Measurements from ENCODE around the gene DEGS1.

The DEGS1 gene

DNA sequence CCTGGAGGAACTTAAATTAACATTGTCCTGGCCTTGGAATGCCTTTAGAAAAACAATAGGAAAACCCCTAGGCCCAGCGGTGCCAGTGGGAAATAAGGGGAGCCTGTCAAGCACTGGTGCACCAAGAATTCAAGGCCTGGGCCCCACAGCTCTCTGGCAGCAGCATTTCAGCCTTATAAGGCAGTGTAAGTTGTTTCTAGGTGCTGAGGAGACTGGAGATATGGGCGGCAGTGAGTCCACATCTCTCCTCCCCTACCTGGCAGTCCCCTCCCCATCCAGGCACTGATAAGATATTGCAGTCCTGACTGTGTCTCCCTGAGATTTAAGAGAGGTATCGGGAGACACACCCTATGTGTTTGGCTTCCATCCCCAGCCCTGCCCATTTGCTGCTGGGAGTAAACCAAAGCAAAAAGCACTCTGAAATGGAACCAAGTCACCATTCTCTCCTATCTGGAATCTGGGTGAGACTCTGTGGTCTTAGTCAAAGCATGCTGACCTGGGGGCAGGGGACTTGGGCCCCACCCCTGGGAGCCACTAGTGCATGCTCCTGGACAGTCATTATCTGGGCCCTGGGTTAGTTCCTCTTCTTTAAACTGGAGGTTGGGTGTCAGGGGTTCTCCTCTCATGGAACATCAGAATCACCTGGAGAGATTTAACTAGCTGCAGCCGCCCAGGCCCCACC, 30.5 kb downstream of the DEGS1 start:
- DNase-seq (ENCODE audit: low read depth in 2 of 2) = no peak

DNA sequence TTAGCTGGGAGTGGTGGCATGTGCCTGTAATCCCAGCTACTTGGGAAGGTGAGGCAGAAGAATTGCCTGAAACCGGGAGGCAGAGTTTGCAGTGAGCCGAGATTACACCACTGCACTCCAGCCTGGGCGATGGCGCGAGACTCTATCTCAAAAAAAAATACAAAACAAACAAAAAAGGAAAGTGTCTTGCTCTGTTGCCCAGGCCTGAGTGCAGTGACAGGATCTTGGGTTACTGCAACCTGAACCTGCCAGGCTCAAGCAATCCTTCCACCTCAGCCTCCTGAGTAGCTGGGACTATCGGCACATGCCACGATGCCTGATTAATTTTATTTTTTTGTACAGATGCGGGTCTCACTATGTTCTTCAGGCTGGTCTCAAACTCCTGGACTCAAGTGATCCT, 33.3 kb downstream of the DEGS1 start:
- no peak for DNase-seq (ENCODE audit: low read depth in 2 of 2)

DNA sequence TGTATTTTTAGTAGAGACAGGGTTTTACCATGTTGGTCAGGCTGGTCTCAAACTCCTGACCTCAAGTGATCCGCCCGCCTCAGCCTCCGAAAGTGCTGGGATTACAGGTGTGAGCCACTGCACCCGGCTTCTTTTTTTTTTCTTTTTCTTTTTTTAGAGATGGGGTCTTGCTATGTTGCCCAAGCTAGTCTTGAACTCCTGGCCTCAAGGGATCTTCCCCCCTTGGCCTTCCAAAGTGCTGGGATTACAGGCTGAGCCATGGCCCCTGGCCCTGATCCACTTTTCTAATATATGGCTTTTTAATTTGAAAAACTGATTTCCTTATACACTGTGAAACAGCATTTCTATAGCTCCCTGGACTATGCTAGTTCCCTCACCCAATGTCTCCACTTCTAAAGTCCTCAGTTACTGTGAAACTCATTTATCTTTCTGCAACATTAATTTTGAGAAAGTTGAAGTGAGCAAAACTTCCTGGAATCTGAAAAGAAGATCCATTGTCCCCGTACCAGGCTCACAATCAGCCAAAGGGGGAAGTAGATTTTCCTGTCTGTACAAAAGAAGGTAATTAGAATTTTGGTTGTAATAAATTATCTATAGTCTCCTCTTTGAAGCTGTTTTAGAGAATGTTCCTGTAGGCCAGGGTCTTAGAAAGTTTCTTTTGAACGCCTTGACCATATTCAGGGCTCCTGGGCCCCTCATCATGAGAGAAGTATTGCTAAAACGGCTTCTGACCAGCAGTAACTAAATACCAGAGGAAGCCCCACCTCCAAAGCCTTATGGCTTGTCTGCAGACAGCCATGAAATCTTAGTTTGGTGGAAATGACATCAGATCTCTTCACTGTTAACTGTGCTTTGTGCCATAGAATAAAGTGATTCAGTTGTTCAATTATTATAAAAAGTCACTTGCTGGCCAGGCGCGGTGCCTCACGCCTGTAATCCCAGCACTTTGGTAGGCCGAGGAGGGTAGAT, 34.9 kb downstream of the DEGS1 start:
- no peak for DNase-seq (ENCODE audit: low read depth in 2 of 2)

DNA sequence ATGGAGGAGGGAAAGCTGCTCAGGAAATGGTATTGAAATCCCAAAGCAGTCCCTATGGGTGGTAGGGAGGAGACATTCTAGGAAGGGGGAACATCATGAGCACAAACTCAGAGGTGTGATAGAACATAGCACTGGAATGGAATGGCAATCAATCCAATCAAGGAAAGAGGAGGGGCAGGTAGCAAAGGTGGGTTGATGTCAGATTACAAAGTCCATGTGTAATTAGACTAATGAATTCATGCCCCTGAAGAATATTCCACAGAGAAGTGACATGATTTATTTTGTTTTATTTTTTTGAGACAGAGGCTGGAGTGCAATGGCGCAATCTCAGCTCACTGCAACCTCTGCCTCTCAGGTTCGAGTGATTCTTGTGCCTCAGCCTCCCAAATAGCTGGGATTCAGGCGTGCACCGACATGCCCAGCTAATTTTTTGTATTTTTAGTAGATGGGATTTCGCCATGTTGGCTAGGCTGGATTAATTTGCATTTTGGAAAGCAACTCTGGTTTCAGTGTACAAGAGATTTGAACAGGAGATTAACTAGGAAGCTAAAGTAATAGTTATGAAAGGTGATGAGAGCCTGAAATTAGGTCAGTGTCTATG, 36.1 kb downstream of the DEGS1 start:
- no peak for DNase-seq (ENCODE audit: low read depth in 2 of 2)

DNA sequence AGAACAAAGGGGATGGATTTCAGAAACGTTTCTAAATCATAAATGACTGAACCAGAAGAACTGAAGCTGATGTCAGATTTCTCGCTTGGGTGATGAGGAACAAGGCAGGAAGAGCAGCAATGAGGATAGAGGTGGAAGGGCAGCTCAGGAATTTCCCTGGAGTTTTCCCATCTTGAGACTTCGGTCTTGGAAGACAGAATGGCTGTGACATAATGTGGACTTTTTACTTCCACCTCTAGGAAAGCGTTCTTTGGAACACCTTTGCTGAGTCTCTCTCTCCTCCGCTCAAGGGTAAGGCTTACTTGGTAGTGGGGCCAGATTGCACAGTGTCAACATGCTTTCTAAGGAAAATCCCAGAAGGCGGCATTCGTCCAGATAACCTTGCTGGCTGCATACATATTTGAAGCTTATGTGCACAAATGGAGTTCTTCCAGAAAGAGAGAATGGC, 36.6 kb downstream of the DEGS1 start:
- no peak for DNase-seq (ENCODE audit: low read depth in 2 of 2)

DNA sequence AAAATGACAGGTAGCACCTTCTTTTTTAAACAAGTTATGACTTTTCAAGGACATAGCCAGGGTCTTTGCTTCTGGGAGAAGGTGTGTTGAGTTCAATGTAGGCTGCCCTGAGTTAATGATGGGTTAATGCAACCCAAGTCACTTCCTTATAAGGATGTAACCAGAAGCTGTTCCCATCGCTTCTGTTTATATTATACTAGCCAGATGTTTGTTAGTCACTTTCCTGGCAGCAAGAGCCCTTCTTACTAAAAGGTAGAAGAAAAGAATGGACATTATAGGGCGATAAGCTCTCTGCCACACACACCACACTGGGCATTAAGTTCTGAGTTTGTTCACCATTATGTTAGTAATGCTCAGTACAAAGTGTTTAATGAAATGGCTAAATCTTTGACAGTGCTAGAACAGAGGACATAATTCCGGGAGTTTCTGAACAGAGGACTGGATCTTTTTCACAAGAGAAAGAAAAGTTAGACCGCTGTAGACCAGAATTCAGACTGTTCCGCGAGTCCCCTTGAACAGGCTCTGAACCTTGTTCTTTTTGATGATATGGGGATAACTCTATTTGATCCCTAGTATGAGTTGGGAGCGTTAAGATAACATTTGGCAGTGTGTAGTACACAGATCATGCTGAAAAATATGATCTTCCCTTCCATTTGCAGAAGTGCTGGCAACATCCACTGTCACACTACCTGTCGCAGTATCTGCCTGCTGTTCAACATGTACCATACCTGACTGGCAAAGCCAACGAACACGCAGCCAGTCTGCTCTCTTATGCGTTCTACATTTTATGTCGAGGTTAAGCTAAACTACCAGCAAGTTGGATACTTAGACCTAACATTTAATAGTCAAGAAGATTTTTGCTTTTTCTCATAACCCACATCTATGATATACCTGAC, 41.0 kb downstream of the DEGS1 start:
- no peak for DNase-seq (ENCODE audit: low read depth in 2 of 2)

DNA sequence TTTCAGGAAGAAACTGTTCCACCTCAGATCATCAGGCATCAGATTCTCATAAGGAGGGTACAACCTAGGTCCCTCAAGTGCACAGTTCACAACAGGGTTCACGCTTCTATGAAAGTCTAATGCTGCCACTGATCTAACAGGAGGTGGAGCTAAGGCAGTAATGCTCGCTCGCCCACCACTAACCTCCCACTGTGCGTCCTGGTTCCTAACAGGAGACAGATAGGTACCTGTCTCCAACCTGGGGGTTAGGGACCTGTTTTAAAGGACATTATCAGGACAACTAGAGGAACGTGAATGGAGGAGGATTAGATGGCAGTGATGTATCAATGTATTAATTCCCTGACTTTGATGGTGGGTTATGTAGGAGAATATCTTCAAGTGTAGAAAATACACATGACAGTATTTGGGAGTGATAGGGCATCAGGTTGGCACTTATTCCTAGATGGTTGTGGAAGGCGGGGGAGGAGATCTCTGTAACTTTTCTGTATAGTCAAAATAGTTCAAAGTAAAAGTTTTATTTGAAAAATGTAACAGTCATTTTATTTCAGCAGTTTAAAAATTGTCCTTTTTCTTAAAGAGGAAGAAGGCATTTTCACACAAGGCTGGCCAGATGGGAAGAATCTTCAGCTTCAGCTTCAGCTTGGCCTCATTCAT, 43.9 kb downstream of the DEGS1 start:
- no peak for DNase-seq (ENCODE audit: low read depth in 2 of 2)

DNA sequence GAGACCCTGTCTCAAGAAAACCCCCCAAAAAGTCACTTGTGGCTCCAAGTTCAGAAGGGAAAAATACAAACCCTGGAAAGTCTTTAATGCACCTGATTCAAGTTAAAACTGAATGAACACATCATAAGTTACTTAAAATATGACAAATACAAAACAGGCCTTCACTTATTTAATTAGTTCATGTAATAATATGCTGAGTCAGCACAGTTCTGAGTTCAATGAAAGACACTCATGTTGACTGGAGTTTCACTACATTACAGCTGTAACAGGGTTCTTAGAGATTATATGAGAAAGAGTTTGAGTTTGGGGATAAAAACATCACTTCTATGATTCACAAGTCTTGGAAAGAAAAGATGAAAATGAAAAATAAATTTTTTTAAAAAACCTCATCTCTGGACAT, 51.0 kb downstream of the DEGS1 start:
- no peak for DNase-seq (ENCODE audit: low read depth in 2 of 2)

DNA sequence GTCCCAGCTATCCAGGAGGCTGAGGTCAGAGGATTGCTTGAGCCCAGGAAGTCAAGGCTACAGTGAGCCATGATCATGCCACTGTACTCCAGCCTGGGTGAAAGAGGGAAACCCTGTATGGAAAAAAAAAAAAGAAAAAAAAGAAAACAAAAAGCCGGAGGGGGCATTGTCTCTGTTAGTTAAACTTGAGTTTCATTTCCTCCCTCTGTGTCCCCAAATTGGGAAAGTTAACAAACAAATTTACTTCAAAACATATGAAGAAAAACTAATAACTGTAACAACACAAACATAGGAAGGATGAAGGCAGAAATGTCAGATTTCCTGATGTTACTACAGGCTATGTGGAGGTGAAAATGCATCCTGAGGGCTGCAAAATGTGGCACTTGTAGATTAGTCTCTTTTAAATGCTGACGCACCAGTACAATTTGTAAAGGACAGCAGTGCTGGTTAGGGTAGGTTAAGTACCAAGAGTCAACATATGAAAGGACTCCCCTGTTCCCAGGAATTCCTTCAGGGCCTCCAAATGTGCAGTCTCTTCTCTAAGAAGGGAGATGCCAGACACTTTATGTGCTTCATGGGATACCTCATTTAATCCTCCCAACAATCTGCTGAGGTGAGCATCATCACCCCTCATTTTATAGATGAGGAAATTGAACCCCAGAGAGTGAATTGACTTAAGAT, 52.9 kb downstream of the DEGS1 start:
- DNase-seq (ENCODE audit: low read depth in 2 of 2) = no peak

DNA sequence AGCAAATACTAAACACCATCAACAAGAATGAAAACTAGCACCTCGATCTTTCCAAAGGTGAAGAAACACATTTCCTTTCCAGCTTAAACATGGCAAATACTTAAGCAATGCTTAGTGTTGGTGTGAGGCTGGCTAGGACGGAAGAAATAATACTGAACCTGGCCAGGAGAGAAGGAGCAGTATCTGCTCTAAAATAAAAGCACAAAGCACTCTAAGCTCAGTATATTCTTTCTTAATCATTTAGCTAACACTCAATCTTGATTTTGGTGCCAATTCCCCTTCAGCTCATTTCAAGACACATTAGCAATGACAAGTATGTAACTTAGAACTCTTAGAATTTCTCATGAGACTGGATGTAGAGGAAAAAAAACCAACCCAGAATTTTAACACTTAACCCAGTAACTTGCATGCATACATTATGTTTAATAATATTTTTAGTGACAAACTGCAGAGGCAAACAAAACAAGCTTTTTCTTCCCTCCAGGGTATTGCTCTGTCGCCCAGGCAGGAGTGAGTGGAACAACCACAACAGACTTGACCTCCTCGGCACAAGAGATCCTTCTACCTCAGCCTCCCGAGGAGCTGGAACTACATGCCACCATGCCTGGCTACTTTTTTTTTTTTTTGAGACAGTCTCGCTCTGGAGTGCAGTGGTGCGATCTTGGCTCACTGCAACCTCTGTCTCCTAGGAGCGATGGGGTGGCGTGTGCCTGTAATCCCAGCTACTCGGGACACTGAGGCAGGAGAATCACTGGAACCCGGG, 54.3 kb downstream of the DEGS1 start:
- DNase-seq (ENCODE audit: low read depth in 2 of 2) = no peak

DNA sequence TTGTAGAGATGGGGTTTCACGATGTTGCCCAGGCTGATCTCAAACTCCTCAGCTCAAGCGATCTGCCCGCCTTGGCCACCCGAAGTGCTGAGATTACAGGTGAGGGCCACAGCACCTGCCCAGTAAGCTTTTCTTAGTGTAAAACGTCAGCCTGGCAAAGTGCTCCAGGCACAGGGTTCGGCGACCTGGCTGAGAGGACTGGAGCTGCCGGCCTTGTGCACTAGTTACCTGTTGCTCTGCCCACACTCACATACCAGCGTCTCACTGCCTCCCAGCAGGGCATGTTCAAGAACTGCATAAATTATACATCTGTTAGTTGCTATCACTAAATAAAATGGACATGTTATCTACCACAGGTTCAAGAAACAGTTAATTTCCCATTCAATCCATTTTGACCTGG, 55.2 kb downstream of the DEGS1 start:
- DNase-seq (ENCODE audit: low read depth in 2 of 2) = no peak

DNA sequence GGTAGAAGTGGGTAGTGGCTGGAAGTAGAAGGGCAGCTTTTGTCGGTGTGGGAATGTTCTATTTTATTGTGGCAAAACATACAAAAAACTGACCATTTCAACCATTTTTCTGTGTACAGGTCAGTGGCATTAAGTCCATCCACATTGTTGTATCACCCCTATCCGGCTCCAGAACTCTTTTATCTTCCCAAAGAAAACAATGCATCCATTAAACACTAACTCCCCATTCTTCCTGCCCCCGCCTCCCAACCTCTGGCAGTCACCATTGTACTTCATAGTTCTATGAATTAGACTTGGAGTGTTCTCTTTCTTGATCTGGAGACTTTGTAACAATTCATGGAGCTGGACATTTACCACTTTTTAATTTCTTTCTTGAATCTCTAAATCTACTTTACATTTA, 55.7 kb downstream of the DEGS1 start:
- DNase-seq (ENCODE audit: low read depth in 2 of 2) = no peak

All from stimulated activated CD4-positive, alpha-beta T cell treated with anti-CD3 and anti-CD28 coated beads, Interleukin-12 subunit alpha, Interleukin-12 subunit beta, amount 100 ng/mL, for 24 hours (primary cell).